Measurements from ENCODE around the gene DHPS.

Gene DHPS

DNA sequence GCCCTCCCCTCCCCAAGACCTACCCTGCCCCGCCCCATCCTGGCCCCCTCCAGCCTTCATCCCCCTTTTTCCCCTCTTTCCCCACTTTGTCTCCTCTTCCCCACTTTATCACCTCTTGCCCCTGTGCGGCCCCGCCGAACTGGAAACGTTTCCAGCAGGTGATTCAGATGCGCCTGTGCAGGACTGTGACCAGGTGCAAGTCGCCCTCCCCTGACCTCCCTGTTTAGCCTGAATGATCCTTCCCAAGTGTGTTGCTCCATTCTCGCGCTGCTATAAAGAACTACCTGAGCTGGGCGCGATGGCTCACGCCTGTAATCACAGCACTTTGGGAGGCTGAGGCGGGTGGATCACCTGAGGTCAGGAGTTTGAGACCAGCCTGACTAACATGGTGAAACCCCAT is 45.0 kb downstream of the DHPS start:
- no peak for DNase-seq (ENCODE audit: low spot score)
- H3K79me1 ChIP-seq (ENCODE audit: low read depth, low read length): no peaks in the 10 kb centered on the region
- no peaks in the 10 kb centered on the region for H3K27me3 ChIP-seq (ENCODE audit: control insufficient read depth in 3 of 3, insufficient read depth in 3 of 3, low read depth in 1 of 3, low read length in 3 of 3)
- H3K9me3 ChIP-seq (replicated peaks in 1 of 2; ENCODE audit: control insufficient read depth in 2 of 2, insufficient read depth in 1 of 2, low read depth in 1 of 2, low read length in 2 of 2): peaks cover 5 to 15% of the 10 kb centered on the region in 2 donors
- no CpG with 5 or more reads among the region's 13 CpGs for WGBS, 2 donors (ENCODE audit: extremely low coverage in 2 of 2, insufficient read length in 2 of 2, insufficient replicate concordance in 1 of 2)
- H3K4ac ChIP-seq (ENCODE audit: low read length): no peak overlapping the region
- H3K4me1 ChIP-seq (ENCODE audit: control insufficient read depth in 2 of 2, insufficient read depth in 1 of 2, low read depth in 1 of 2, low read length in 2 of 2): peaks cover 0 to 3% of the 10 kb centered on the region in 2 donors
- no peak overlapping the region for H3K18ac ChIP-seq (ENCODE audit: low read length)
- H2AK5ac ChIP-seq (ENCODE audit: low read depth, low read length): no peak overlapping the region
- H4K8ac ChIP-seq (ENCODE audit: low read depth, low read length): no peak overlapping the region
- no peak overlapping the region for H3K23ac ChIP-seq (ENCODE audit: low read depth, low read length, poor library complexity)
- H3K4me2 ChIP-seq (ENCODE audit: insufficient read depth, low read length, poor library complexity, severe bottlenecking): no peak overlapping the region
- no peak overlapping the region for H3K9ac ChIP-seq (ENCODE audit: low read depth, low read length, poor library complexity)
- H3K27ac ChIP-seq (replicated peaks; ENCODE audit: low read length): no peak overlapping the region
- H2BK15ac ChIP-seq (ENCODE audit: low read length): no peak overlapping the region
- H2BK120ac ChIP-seq (ENCODE audit: low read depth, low read length): no peak overlapping the region
- H3K4me3 ChIP-seq (ENCODE audit: low read length in 2 of 2): no peak overlapping the region
- H2BK5ac ChIP-seq (ENCODE audit: low read length): no peak overlapping the region
- no peak overlapping the region for H2AFZ ChIP-seq (ENCODE audit: low read length)
- no peak overlapping the region for H2BK12ac ChIP-seq (ENCODE audit: low read length)
- H3K36me3 ChIP-seq (replicated peaks in 1 of 2; ENCODE audit: control insufficient read depth in 2 of 2, insufficient read depth in 2 of 2, low read length in 2 of 2): peaks cover 0 to 7% of the 10 kb centered on the region in 2 donors
- no peak overlapping the region for H4K91ac ChIP-seq (ENCODE audit: low read depth, low read length, poor library complexity)
- H3K14ac ChIP-seq (ENCODE audit: low read length): no peak overlapping the region

DNA sequence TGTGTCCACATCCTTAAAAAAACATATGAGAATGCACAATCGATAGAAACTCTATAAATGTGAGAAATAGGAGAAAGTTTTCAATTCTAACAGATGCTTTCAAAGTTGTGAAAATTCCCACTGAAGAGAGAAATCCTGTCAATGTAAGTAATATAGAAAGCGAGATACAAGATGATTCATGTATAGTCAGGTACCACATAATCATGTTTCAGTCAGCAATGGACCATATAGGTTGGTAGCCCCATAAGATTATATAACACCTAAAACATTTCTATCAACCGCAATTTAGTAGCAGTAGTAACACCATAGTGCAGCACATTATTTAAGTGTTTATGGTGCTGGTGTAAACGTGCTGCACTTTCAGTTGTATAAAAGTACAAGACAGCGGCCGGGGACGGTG is 52.5 kb downstream of the DHPS start:
- H3K27ac ChIP-seq (replicated peaks; ENCODE audit: low read length): no peak overlapping the region
- no peak overlapping the region for H3K9ac ChIP-seq (ENCODE audit: low read depth, low read length, poor library complexity)
- no peak overlapping the region for H3K4me2 ChIP-seq (ENCODE audit: insufficient read depth, low read length, poor library complexity, severe bottlenecking)
- no peak overlapping the region for H3K14ac ChIP-seq (ENCODE audit: low read length)
- no peak overlapping the region for H4K91ac ChIP-seq (ENCODE audit: low read depth, low read length, poor library complexity)
- no peak overlapping the region for H3K4ac ChIP-seq (ENCODE audit: low read length)
- no peak overlapping the region for H3K18ac ChIP-seq (ENCODE audit: low read length)
- no peak overlapping the region for H2AFZ ChIP-seq (ENCODE audit: low read length)
- peaks cover 40 to 76% of the 10 kb centered on the region in 2 donors for H3K36me3 ChIP-seq (replicated peaks in 1 of 2; ENCODE audit: control insufficient read depth in 2 of 2, insufficient read depth in 2 of 2, low read length in 2 of 2)
- no peak overlapping the region for H2BK15ac ChIP-seq (ENCODE audit: low read length)
- H2BK120ac ChIP-seq (ENCODE audit: low read depth, low read length): no peak overlapping the region
- H3K4me1 ChIP-seq (ENCODE audit: control insufficient read depth in 2 of 2, insufficient read depth in 1 of 2, low read depth in 1 of 2, low read length in 2 of 2): no peaks in the 10 kb centered on the region
- no peak for DNase-seq (ENCODE audit: low spot score)
- no peaks in the 10 kb centered on the region for H3K27me3 ChIP-seq (ENCODE audit: control insufficient read depth in 3 of 3, insufficient read depth in 3 of 3, low read depth in 1 of 3, low read length in 3 of 3)
- peaks cover 31 to 66% of the 10 kb centered on the region in 2 donors for H3K9me3 ChIP-seq (replicated peaks in 1 of 2; ENCODE audit: control insufficient read depth in 2 of 2, insufficient read depth in 1 of 2, low read depth in 1 of 2, low read length in 2 of 2)
- no peak overlapping the region for H3K23ac ChIP-seq (ENCODE audit: low read depth, low read length, poor library complexity)
- no peaks in the 10 kb centered on the region for H3K79me1 ChIP-seq (ENCODE audit: low read depth, low read length)
- H3K4me3 ChIP-seq (ENCODE audit: low read length in 2 of 2): no peak overlapping the region
- no CpG with 5 or more reads among the region's 7 CpGs for WGBS, 2 donors (ENCODE audit: extremely low coverage in 2 of 2, insufficient read length in 2 of 2, insufficient replicate concordance in 1 of 2)
- no peak overlapping the region for H2BK5ac ChIP-seq (ENCODE audit: low read length)
- no peak overlapping the region for H2BK12ac ChIP-seq (ENCODE audit: low read length)
- no peak overlapping the region for H2AK5ac ChIP-seq (ENCODE audit: low read depth, low read length)
- H4K8ac ChIP-seq (ENCODE audit: low read depth, low read length): no peak overlapping the region

DNA sequence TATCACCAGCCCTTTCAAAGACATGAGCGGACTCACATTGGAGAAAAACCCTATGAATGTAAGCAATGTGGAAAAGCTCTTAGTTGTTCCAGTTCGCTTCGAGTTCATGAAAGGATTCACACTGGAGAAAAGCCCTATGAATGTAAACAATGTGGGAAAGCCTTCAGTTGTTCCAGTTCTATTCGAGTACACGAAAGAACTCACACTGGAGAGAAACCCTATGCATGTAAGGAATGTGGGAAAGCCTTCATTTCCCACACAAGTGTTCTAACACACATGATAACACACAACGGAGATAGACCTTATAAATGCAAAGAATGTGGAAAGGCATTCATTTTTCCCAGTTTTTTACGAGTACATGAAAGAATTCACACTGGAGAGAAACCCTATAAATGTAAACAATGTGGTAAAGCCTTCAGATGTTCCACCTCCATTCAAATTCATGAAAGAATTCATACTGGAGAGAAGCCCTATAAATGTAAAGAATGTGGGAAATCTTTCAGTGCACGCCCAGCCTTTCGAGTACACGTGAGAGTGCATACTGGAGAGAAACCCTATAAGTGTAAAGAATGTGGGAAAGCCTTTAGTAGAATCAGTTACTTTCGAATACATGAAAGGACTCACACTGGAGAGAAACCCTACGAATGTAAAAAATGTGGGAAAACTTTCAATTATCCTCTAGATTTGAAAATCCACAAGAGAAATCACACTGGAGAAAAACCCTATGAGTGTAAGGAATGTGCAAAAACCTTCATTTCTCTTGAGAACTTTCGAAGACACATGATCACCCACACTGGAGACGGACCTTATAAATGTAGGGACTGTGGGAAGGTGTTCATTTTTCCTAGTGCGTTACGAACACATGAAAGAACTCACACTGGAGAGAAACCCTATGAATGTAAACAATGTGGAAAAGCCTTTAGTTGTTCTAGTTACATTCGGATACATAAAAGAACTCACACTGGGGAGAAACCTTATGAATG is 53.3 kb downstream of the DHPS start:
- H2AFZ ChIP-seq (ENCODE audit: low read length): no peak overlapping the region
- no peak overlapping the region for H3K9ac ChIP-seq (ENCODE audit: low read depth, low read length, poor library complexity)
- H3K14ac ChIP-seq (ENCODE audit: low read length): no peak overlapping the region
- peak overlapping the region; percentile 32 for H3K27ac ChIP-seq (replicated peaks; ENCODE audit: low read length)
- H2AK5ac ChIP-seq (ENCODE audit: low read depth, low read length): no peak overlapping the region
- no peak overlapping the region for H2BK12ac ChIP-seq (ENCODE audit: low read length)
- no peak overlapping the region for H4K8ac ChIP-seq (ENCODE audit: low read depth, low read length)
- no peaks in the 10 kb centered on the region for H3K79me1 ChIP-seq (ENCODE audit: low read depth, low read length)
- H3K4ac ChIP-seq (ENCODE audit: low read length): no peak overlapping the region
- no CpG with 5 or more reads among the region's 17 CpGs for WGBS, 2 donors (ENCODE audit: extremely low coverage in 2 of 2, insufficient read length in 2 of 2, insufficient replicate concordance in 1 of 2)
- peak overlapping the region in 1 of 2 donors; percentile 6 for H3K4me3 ChIP-seq (ENCODE audit: low read length in 2 of 2)
- H2BK15ac ChIP-seq (ENCODE audit: low read length): no peak overlapping the region
- no peaks in the 10 kb centered on the region for H3K27me3 ChIP-seq (ENCODE audit: control insufficient read depth in 3 of 3, insufficient read depth in 3 of 3, low read depth in 1 of 3, low read length in 3 of 3)
- no peak overlapping the region for H2BK120ac ChIP-seq (ENCODE audit: low read depth, low read length)
- peaks cover 43 to 82% of the 10 kb centered on the region in 2 donors for H3K36me3 ChIP-seq (replicated peaks in 1 of 2; ENCODE audit: control insufficient read depth in 2 of 2, insufficient read depth in 2 of 2, low read length in 2 of 2)
- no peak overlapping the region for H3K18ac ChIP-seq (ENCODE audit: low read length)
- H4K91ac ChIP-seq (ENCODE audit: low read depth, low read length, poor library complexity): no peak overlapping the region
- no peak overlapping the region for H3K23ac ChIP-seq (ENCODE audit: low read depth, low read length, poor library complexity)
- peaks cover 31 to 69% of the 10 kb centered on the region in 2 donors for H3K9me3 ChIP-seq (replicated peaks in 1 of 2; ENCODE audit: control insufficient read depth in 2 of 2, insufficient read depth in 1 of 2, low read depth in 1 of 2, low read length in 2 of 2)
- DNase-seq (ENCODE audit: low spot score): no peak
- H3K4me1 ChIP-seq (ENCODE audit: control insufficient read depth in 2 of 2, insufficient read depth in 1 of 2, low read depth in 1 of 2, low read length in 2 of 2): no peaks in the 10 kb centered on the region
- no peak overlapping the region for H3K4me2 ChIP-seq (ENCODE audit: insufficient read depth, low read length, poor library complexity, severe bottlenecking)
- H2BK5ac ChIP-seq (ENCODE audit: low read length): no peak overlapping the region

DNA sequence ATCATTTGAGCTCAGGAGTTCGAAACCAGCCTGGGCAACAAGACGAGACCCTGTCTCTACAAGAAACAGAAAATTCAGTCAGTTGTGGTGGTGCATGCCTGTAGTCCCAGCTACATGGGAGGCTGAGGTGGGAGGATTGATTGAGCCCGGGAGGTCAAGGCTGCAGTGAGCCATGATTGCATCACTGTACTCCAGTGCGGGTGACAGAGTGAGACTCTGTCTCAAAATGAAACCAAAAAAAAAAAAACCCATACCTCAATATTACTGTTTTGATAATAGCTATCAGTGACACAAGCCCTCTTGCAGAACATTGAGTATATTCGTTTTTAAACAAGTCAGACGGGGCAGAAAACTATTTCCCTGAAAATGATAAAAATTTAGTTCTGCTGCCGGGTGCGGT is 54.7 kb downstream of the DHPS start:
- Histone ChIP-seq H2BK120ac (ENCODE audit: low read depth, low read length) (no peak overlapping the region), H3K14ac (ENCODE audit: low read length) (no peak overlapping the region), H3K4me1 (ENCODE audit: control insufficient read depth in 2 of 2, insufficient read depth in 1 of 2, low read depth in 1 of 2, low read length in 2 of 2) (no peaks in the 10 kb centered on the region), H2AFZ (ENCODE audit: low read length) (no peak overlapping the region), H3K9ac (ENCODE audit: low read depth, low read length, poor library complexity) (no peak overlapping the region), H3K4me2 (ENCODE audit: insufficient read depth, low read length, poor library complexity, severe bottlenecking) (no peak overlapping the region), H3K27me3 (ENCODE audit: control insufficient read depth in 3 of 3, insufficient read depth in 3 of 3, low read depth in 1 of 3, low read length in 3 of 3) (no peaks in the 10 kb centered on the region), H3K4me3 (ENCODE audit: low read length in 2 of 2) (no peak overlapping the region), H2AK5ac (ENCODE audit: low read depth, low read length) (no peak overlapping the region), H3K9me3 (replicated peaks in 1 of 2; ENCODE audit: control insufficient read depth in 2 of 2, insufficient read depth in 1 of 2, low read depth in 1 of 2, low read length in 2 of 2) (peaks cover 33 to 72% of the 10 kb centered on the region in 2 donors), H4K8ac (ENCODE audit: low read depth, low read length) (no peak overlapping the region), H2BK12ac (ENCODE audit: low read length) (no peak overlapping the region), H3K36me3 (replicated peaks in 1 of 2; ENCODE audit: control insufficient read depth in 2 of 2, insufficient read depth in 2 of 2, low read length in 2 of 2) (peaks cover 43 to 85% of the 10 kb centered on the region in 2 donors), H4K91ac (ENCODE audit: low read depth, low read length, poor library complexity) (no peak overlapping the region), H3K79me1 (ENCODE audit: low read depth, low read length) (no peaks in the 10 kb centered on the region), H2BK15ac (ENCODE audit: low read length) (no peak overlapping the region), H3K4ac (ENCODE audit: low read length) (no peak overlapping the region), H2BK5ac (ENCODE audit: low read length) (no peak overlapping the region), H3K18ac (ENCODE audit: low read length) (no peak overlapping the region), H3K27ac (replicated peaks; ENCODE audit: low read length) (no peak overlapping the region), H3K23ac (ENCODE audit: low read depth, low read length, poor library complexity) (no peak overlapping the region)
- no CpG with 5 or more reads among the region's 8 CpGs for WGBS, 2 donors (ENCODE audit: extremely low coverage in 2 of 2, insufficient read length in 2 of 2, insufficient replicate concordance in 1 of 2)
- DNase-seq (ENCODE audit: low spot score): no peak
